Measurements from ENCODE around the gene FHL1. TPM values are rescaled to one million over a fixed set of nuclear protein-coding genes. Genes with fewer than 3 reads are reported as not detected.

Gene FHL1
- total and polyA plus RNA-seq, 4 donors: 8.8 to 20.2 (median 15.0) TPM

DNA sequence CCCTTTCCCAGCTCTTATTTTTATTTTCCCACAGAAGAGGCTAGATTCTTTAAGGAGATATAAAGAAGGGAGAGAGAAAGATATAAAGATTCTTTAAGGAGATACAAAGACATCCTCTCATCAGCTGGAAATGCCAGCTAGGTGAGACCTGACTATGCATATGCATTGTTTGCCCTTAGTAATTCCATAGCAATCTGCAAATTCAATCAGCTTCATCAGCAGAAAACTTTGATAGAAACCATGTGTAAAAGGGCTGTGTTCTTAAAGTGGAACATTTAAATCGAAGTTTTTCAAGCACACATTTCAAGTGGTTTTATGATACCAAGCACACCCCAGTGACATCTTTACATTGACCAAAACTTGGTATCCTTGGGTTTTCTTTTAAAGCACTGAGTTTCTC is 24.1 kb downstream of the FHL1 start (continued):
- TF ChIP-seq, protein P1, sequence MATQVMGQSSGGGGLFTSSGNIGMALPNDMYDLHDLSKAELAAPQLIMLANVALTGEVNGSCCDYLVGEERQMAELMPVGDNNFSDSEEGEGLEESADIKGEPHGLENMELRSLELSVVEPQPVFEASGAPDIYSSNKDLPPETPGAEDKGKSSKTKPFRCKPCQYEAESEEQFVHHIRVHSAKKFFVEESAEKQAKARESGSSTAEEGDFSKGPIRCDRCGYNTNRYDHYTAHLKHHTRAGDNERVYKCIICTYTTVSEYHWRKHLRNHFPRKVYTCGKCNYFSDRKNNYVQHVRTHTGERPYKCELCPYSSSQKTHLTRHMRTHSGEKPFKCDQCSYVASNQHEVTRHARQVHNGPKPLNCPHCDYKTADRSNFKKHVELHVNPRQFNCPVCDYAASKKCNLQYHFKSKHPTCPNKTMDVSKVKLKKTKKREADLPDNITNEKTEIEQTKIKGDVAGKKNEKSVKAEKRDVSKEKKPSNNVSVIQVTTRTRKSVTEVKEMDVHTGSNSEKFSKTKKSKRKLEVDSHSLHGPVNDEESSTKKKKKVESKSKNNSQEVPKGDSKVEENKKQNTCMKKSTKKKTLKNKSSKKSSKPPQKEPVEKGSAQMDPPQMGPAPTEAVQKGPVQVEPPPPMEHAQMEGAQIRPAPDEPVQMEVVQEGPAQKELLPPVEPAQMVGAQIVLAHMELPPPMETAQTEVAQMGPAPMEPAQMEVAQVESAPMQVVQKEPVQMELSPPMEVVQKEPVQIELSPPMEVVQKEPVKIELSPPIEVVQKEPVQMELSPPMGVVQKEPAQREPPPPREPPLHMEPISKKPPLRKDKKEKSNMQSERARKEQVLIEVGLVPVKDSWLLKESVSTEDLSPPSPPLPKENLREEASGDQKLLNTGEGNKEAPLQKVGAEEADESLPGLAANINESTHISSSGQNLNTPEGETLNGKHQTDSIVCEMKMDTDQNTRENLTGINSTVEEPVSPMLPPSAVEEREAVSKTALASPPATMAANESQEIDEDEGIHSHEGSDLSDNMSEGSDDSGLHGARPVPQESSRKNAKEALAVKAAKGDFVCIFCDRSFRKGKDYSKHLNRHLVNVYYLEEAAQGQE (IDR thresholded peaks at IDR 0.05): no peak
- TF ChIP-seq RAD21 (IDR thresholded peaks at IDR 0.05) (no peak), FOXA2 (IDR thresholded peaks at IDR 0.05) (no peak), FOXA1 (IDR thresholded peaks at IDR 0.05) (no peak), HNF4G (IDR thresholded peaks at IDR 0.05) (no peak), SP1 (IDR thresholded peaks at IDR 0.05) (no peak), TAF1 (conservative IDR thresholded peaks at IDR 0.05) (no peak)
- TF ChIP-seq, protein P2, sequence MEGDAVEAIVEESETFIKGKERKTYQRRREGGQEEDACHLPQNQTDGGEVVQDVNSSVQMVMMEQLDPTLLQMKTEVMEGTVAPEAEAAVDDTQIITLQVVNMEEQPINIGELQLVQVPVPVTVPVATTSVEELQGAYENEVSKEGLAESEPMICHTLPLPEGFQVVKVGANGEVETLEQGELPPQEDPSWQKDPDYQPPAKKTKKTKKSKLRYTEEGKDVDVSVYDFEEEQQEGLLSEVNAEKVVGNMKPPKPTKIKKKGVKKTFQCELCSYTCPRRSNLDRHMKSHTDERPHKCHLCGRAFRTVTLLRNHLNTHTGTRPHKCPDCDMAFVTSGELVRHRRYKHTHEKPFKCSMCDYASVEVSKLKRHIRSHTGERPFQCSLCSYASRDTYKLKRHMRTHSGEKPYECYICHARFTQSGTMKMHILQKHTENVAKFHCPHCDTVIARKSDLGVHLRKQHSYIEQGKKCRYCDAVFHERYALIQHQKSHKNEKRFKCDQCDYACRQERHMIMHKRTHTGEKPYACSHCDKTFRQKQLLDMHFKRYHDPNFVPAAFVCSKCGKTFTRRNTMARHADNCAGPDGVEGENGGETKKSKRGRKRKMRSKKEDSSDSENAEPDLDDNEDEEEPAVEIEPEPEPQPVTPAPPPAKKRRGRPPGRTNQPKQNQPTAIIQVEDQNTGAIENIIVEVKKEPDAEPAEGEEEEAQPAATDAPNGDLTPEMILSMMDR (IDR thresholded peaks at IDR 0.05; ENCODE audit: low read depth, low read length, missing input control): no peak

DNA sequence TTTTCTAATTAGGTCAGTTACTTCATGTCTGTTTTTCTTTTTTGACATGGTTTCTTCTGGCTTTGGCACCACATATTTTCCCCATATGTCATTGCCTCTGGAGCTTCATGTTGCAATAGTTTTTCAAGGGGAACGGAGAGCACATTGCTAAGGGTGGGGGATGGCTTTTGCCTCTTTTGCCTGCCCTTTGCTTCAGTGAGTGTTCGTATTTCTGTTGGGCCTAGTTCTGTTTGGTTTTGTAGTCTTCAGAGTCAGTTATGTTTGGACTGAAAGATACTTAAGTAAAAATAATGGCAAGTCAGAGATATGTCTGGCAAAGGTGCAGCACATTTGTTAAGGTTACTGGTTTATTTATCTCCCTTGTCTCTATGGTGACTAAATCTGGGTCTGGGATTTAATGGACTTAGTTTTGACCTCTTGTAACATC is 29.1 kb downstream of the FHL1 start:
- no peaks in the 10 kb centered on the region for H3K36me3 ChIP-seq (ENCODE audit: control insufficient read depth in 4 of 4, insufficient read depth in 3 of 4, low read depth in 1 of 4, low read length in 3 of 4)
- H3K9me3 ChIP-seq (ENCODE audit: control insufficient read depth in 4 of 4, low read length in 3 of 4): no peaks in the 10 kb centered on the region
- TF ChIP-seq JUND (IDR thresholded peaks at IDR 0.05) (peak in 1 of 2 donors; percentile 41), RXRA (IDR thresholded peaks at IDR 0.05) (peak in 1 of 2 donors; percentile 38), RAD21 (IDR thresholded peaks at IDR 0.05) (peak in 1 of 2 donors; percentile 16), HNF4A (conservative IDR thresholded peaks at IDR 0.05) (peak in 1 of 2 donors; percentile 24), TAF1 (conservative IDR thresholded peaks at IDR 0.05) (no peak), NR2F2 (IDR thresholded peaks at IDR 0.05) (peak; percentile 71), SP1 (IDR thresholded peaks at IDR 0.05) (peak; percentile 49)
- TF ChIP-seq, protein P3, sequence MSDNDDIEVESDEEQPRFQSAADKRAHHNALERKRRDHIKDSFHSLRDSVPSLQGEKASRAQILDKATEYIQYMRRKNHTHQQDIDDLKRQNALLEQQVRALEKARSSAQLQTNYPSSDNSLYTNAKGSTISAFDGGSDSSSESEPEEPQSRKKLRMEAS (IDR thresholded peaks at IDR 0.05): no peak
- H3K9ac ChIP-seq (ENCODE audit: low read depth in 1 of 2, low read length in 2 of 2): no peak overlapping the region
- 31% methylated on average over 2 of the region's 2 CpGs for WGBS
- H3K4me3 ChIP-seq (ENCODE audit: low read depth in 1 of 3, low read length in 3 of 3): no peak overlapping the region
- peaks cover 0 to 8% (median 2%) of the 10 kb centered on the region in 4 donors for H3K4me1 ChIP-seq (ENCODE audit: control insufficient read depth in 4 of 4, insufficient read depth in 4 of 4, low read length in 3 of 4)
- no peaks in the 10 kb centered on the region for H3K27me3 ChIP-seq (ENCODE audit: control insufficient read depth in 4 of 4, insufficient read depth in 4 of 4, low read length in 3 of 4)
- no peak for DNase-seq (ENCODE audit: low spot score)
- H3K27ac ChIP-seq (ENCODE audit: low read depth in 1 of 2, low read length in 2 of 2): peak overlapping the region; percentile 21 to 47

DNA sequence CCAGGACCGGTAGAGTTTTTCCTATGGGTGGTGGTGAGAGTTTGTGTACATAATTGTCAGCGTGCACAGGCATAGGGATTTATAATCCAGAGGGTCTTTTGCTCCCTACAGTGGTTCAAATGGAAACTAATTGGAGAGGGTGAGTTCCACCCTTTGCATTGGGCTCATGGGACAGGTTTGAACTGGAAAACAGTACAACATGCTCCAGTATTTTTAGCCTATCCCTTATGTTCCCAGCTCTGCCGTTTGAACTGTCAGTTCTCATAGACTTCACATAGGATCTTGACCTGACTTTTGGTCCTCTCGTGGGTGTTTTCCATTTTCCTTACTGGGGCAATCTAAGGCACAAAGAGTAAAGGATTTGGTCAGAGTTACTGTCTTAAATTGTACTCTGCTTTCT is 31.8 kb downstream of the FHL1 start:
- Histone ChIP-seq H3K9ac (ENCODE audit: low read depth in 1 of 2, low read length in 2 of 2) (no peak overlapping the region), H3K9me3 (ENCODE audit: control insufficient read depth in 4 of 4, low read length in 3 of 4) (no peaks in the 10 kb centered on the region), H3K36me3 (ENCODE audit: control insufficient read depth in 4 of 4, insufficient read depth in 3 of 4, low read depth in 1 of 4, low read length in 3 of 4) (no peaks in the 10 kb centered on the region), H3K27me3 (ENCODE audit: control insufficient read depth in 4 of 4, insufficient read depth in 4 of 4, low read length in 3 of 4) (no peaks in the 10 kb centered on the region), H3K4me1 (ENCODE audit: control insufficient read depth in 4 of 4, insufficient read depth in 4 of 4, low read length in 3 of 4) (peaks cover 0 to 8% (median 2%) of the 10 kb centered on the region in 4 donors), H3K4me3 (ENCODE audit: low read depth in 1 of 3, low read length in 3 of 3) (no peak overlapping the region), H3K27ac (ENCODE audit: low read depth in 1 of 2, low read length in 2 of 2) (no peak overlapping the region)
- WGBS: 85% methylated on average over 4 of the region's 4 CpGs
- no peak for TF ChIP-seq NR2F2 (IDR thresholded peaks at IDR 0.05)
- DNase-seq (ENCODE audit: low spot score): no peak
